CD4-positive, CD25-positive, alpha-beta regulatory T cell (primary cell): ENCODE data around the gene TNS1. TPM values are rescaled to one million over a fixed set of nuclear protein-coding genes. Genes with fewer than 3 reads are reported as not detected.
"Not testable (repeated sequence)": the region's sequence is repeated elsewhere in the genome, so short reads cannot be mapped to it uniquely, and the experiment has no call there.

Experiments
- ATAC-seq, 2 donors: fragments of 150-1000 bp; cut with Tn5 transposase; one replicate each; pipeline ENCODE4 v1.10.0; 2021; ENCODE audit warnings: low read depth in 2 of 2, moderate number of reproducible peaks in 2 of 2, moderate library complexity in 1 of 2
- DNase-seq, 3 donors: peaks; one replicate each; pipeline versions ENCODE4 v3.0.0 to v3.0.0-alpha.2; 2012 to 2022; ENCODE audit warnings: mixed read lengths in 1 of 3
- H3K27ac ChIP-seq: one replicate; pipeline ENCODE4 v1.7.0; 2013; ENCODE audit warnings: mild to moderate bottlenecking, low read length; ENCODE audit not compliant: insufficient read depth, poor library complexity, severe bottlenecking
- H3K27me3 ChIP-seq: one replicate; pipeline ENCODE4 v1.7.0; 2013; ENCODE audit warnings: low read length; ENCODE audit not compliant: control insufficient read depth, insufficient read depth
- H3K36me3 ChIP-seq: one replicate; pipeline ENCODE4 v1.7.0; 2013; ENCODE audit warnings: mild to moderate bottlenecking, low read length, moderate library complexity; ENCODE audit not compliant: control insufficient read depth, insufficient read depth
- H3K4me1 ChIP-seq: 2 replicates; pipeline ENCODE4 v1.7.0; 2013; ENCODE audit warnings: mild to moderate bottlenecking, low read length; ENCODE audit not compliant: insufficient read depth, control insufficient read depth, poor library complexity, severe bottlenecking
- H3K4me3 ChIP-seq: one replicate; pipeline ENCODE4 v1.7.0; 2013; ENCODE audit warnings: low read depth, mild to moderate bottlenecking, low read length, moderate library complexity
- H3K9me3 ChIP-seq, 2 experiments: 1 replicate in 1 of 2; 2 replicates in 1 of 2; pipeline ENCODE4 v1.7.0; 2013; ENCODE audit warnings: low read length in 2 of 2, mild to moderate bottlenecking in 1 of 2, moderate library complexity in 1 of 2; ENCODE audit not compliant: control insufficient read depth in 2 of 2
- H3K27ac Mint-ChIP-seq, 3 donors: one replicate each; pipeline ENCODE4 v1.8.0; 2020 to 2022; ENCODE audit warnings: mild to moderate bottlenecking in 3 of 3, mixed read lengths in 3 of 3, moderate library complexity in 2 of 3
- H3K27me3 Mint-ChIP-seq: one replicate; pipeline ENCODE4 v1.8.0; 2022; ENCODE audit warnings: mild to moderate bottlenecking, mixed read lengths
- H3K36me3 Mint-ChIP-seq: one replicate; pipeline ENCODE4 v1.8.0; 2020; ENCODE audit warnings: mixed read lengths
- H3K4me1 Mint-ChIP-seq, 4 donors: one replicate each; pipeline ENCODE4 v1.8.0; 2020 to 2022; ENCODE audit warnings: mixed read lengths in 4 of 4, mild to moderate bottlenecking in 1 of 4
- H3K4me3 Mint-ChIP-seq, 4 donors: one replicate each; pipeline ENCODE4 v1.8.0; 2020 to 2022; ENCODE audit warnings: mild to moderate bottlenecking in 4 of 4, mixed read lengths in 4 of 4, moderate library complexity in 3 of 4
- H3K9me3 Mint-ChIP-seq, 7 donors: one replicate each; pipeline ENCODE4 v1.8.0; 2020 to 2022; ENCODE audit warnings: mixed read lengths in 7 of 7, mild to moderate bottlenecking in 3 of 7, moderate library complexity in 2 of 7
- polyA plus RNA-seq, 4 donors: library from polyadenylated mRNA; unstranded; fragments of 300-500 nt; fragmentation: Illumina TruSeq; gene quantifications; one replicate each; pipeline ENCODE4 v1.2.3, GENCODE V29; 2021
- total RNA-seq: library from RNA; stranded (reverse); gene quantifications from one replicate; pipeline ENCODE4 v1.2.3, GENCODE V29; 2022

Gene TNS1
- total and polyA plus RNA-seq, 5 donors from 2014 or later, result 0.49 TPM; not detected in 4

DNA sequence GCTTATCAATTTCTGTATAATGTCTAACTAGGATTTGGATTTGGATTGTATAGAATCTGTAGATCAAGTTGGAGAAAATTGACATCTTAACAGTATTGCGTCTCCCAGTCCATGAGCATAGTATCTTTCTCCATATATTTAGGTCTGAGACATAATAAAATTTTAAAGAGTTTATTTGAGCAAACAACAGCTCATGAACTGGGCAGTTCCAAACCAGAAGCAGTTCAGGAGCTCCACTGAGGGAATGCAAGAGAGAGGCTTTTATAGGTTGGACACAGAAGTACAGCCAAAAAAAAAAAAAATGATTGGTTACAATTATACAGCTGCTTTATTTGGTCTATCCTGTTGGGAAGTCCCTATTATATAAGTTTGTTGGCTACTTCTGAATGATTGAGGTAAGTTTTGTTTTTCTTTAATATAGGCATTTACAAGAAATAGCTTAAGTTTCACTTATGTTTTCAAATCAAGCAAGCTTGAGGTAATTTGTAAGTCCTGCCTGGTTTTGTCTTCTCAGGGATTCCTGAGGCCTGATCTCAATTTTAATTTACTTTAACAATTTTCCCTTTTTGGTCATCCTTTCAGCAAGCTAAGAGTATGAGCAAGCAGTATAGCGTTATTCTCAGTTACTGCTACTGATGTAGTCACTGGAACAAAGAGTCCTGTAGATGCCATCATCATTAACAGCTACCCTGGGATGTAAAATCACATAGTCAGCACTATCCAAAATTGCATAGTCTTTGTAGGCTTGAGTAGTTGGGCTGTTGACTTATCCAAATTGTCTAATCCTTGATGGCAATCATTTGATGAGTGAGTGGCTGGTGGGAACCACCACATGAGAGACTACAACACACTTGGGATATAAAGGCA lies 38.7 kb upstream of the TNS1 start:
- DNase-seq (peak in 1 of 3 donors; percentile 13), ATAC-seq (no peak)
- Histone ChIP-seq H3K9me3 (no peaks in the 10 kb centered on the region), H3K27ac (no peak overlapping the region), H3K27me3 (peaks cover 3% of the 10 kb centered on the region), H3K4me3 (no peak overlapping the region), H3K4me1 (no peaks in the 10 kb centered on the region), H3K36me3 (no peaks in the 10 kb centered on the region)
- H3K9me3 Mint-ChIP-seq, result peaks cover 0 to 8% (median 5%) of the 10 kb centered on the region in 7 donors
- H3K4me3 Mint-ChIP-seq, result no peak overlapping the region
- no peak overlapping the region for H3K27ac Mint-ChIP-seq
- peaks cover 0 to 6% (median 2%) of the 10 kb centered on the region in 4 donors for H3K4me1 Mint-ChIP-seq
- no peaks in the 10 kb centered on the region for H3K36me3 Mint-ChIP-seq
- H3K27me3 Mint-ChIP-seq, result peaks cover 28% of the 10 kb centered on the region

GRCh38 chr2:218040883-218041282 lies 38.1 kb upstream of the TNS1 start:
- no peaks in the 10 kb centered on the region for H3K36me3 Mint-ChIP-seq

GRCh38 chr2:218039171-218039570 lies 36.4 kb upstream of the TNS1 start:
- peaks cover 17% of the 10 kb centered on the region for H3K27me3 Mint-ChIP-seq
- peaks cover 0 to 12% (median 4%) of the 10 kb centered on the region in 4 donors for H3K4me1 Mint-ChIP-seq
- no peak overlapping the region for H3K27ac Mint-ChIP-seq
- H3K4me3 Mint-ChIP-seq, result no peak overlapping the region
- H3K9me3 Mint-ChIP-seq, result peaks cover 0 to 1% (median 0%) of the 10 kb centered on the region in 7 donors
- H3K36me3 Mint-ChIP-seq, result no peaks in the 10 kb centered on the region
- Histone ChIP-seq H3K4me1 (peaks cover 5% of the 10 kb centered on the region), H3K4me3 (no peak overlapping the region), H3K36me3 (no peaks in the 10 kb centered on the region), H3K9me3 (no peaks in the 10 kb centered on the region), H3K27me3 (peaks cover 3% of the 10 kb centered on the region), H3K27ac (no peak overlapping the region)
- ATAC-seq (no peak), DNase-seq (no peak)

More at GRCh38 chr2:218040883-218041282, 38.1 kb upstream of the TNS1 start:
- H3K4me1 ChIP-seq, result no peaks in the 10 kb centered on the region
- DNase-seq, result no peak
- Mint-ChIP-seq H3K4me3 (no peak overlapping the region), H3K9me3 (peaks cover 0 to 8% (median 4%) of the 10 kb centered on the region in 7 donors), H3K4me1 (peaks cover 0 to 6% (median 2%) of the 10 kb centered on the region in 4 donors), H3K27ac (no peak overlapping the region), H3K27me3 (peaks cover 23% of the 10 kb centered on the region)
- no peak overlapping the region for H3K4me3 ChIP-seq
- H3K9me3 ChIP-seq, result no peaks in the 10 kb centered on the region
- H3K36me3 ChIP-seq, result no peaks in the 10 kb centered on the region
- H3K27ac ChIP-seq, result no peak overlapping the region
- peaks cover 3% of the 10 kb centered on the region for H3K27me3 ChIP-seq
- no peak for ATAC-seq

GRCh38 chr2:218036371-218036770 lies 33.6 kb upstream of the TNS1 start:
- Histone ChIP-seq H3K9me3 (no peaks in the 10 kb centered on the region), H3K4me3 (no peak overlapping the region), H3K4me1 (peaks cover 5% of the 10 kb centered on the region), H3K27ac (no peak overlapping the region), H3K27me3 (peaks cover 3% of the 10 kb centered on the region), H3K36me3 (no peaks in the 10 kb centered on the region)
- no peaks in the 10 kb centered on the region for H3K36me3 Mint-ChIP-seq
- H3K9me3 Mint-ChIP-seq, result peaks cover 0 to 1% (median 0%) of the 10 kb centered on the region in 7 donors
- peaks cover 0 to 11% (median 4%) of the 10 kb centered on the region in 4 donors for H3K4me1 Mint-ChIP-seq
- H3K27me3 Mint-ChIP-seq, result peaks cover 12% of the 10 kb centered on the region
- ATAC-seq (no peak), DNase-seq (no peak)
- peak overlapping the region in 1 of 3 donors; percentile 37 for H3K27ac Mint-ChIP-seq
- H3K4me3 Mint-ChIP-seq, result no peak overlapping the region

DNA sequence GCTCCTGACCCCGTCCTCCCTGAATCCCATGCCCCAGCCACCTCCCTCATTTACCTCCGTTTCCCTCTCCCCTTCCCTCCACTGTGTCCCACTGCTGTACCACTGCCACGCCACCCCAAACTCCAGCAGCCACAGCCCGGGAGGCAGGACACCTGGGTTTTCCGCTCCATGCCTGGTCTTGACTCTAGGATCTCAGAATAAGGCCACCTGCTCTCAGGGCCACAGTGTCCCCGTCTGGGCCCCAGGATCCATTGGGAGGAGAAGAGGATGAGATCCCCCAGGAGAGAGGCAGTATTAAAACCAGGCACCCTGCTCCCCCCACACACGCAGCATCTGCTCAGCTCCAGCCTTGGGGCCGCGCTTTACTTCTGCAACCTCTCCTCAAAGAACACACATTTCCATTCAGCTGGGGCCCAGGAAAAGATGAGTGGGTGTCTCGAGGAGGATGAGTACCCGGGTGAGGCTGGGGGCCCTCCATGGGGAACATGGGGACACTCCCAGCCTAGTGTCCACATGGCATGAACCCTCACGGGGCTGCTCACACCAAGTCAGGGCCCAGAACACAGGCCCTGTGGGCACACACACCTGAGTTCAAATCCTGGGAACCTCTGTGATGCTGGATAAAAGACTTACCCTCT lies 32.8 kb upstream of the TNS1 start:
- Histone ChIP-seq H3K36me3 (no peaks in the 10 kb centered on the region), H3K9me3 (no peaks in the 10 kb centered on the region), H3K27ac (no peak overlapping the region), H3K4me1 (peaks cover 5% of the 10 kb centered on the region), H3K27me3 (peaks cover 3% of the 10 kb centered on the region), H3K4me3 (no peak overlapping the region)
- H3K27me3 Mint-ChIP-seq, result peaks cover 12% of the 10 kb centered on the region
- H3K27ac Mint-ChIP-seq, result no peak overlapping the region
- ATAC-seq (no peak), DNase-seq (no peak)
- H3K4me3 Mint-ChIP-seq, result peak overlapping the region in 1 of 4 donors; percentile 44
- peaks cover 0 to 1% (median 0%) of the 10 kb centered on the region in 7 donors for H3K9me3 Mint-ChIP-seq
- no peaks in the 10 kb centered on the region for H3K36me3 Mint-ChIP-seq
- H3K4me1 Mint-ChIP-seq, result peaks cover 0 to 11% (median 4%) of the 10 kb centered on the region in 4 donors

DNA sequence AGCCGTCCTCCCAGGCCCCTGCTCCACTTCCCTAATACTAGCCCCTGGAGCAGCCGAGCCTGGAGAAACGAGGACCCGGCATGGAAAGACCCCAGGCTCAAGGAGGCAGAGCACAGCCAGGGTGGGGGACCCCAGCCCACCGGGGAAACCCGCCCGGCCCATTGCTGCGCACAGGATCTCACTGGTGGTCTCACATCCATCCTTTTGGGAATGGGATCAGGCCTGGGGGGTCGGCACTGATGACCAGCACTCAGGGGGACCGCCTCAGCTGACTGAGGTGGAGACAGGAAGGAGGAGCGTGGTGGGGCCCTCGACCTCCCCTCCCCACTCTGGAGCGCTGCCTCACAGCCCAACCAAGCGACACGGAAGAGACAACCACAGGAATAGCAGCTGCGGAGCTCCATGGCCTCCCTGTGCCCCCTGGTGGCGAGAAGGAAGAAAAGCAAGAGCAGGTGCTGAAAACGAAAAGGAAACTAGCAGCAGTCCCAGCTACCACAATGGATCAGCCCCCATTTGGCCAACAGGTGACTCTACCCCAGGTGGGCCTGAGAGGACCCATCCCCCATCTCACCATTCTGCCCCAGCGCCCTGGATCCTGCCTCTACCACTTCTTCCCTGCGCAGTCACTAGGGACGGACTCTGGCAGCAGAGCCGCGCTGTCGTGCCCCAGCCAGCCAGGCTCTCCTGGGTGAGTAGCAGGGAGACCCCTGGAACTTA lies 31.9 kb upstream of the TNS1 start:
- DNase-seq (peak; percentile 29 to 83 (median 67)), ATAC-seq (peak; percentile 79 to 82)
- Mint-ChIP-seq H3K4me3 (peak overlapping the region; percentile 26 to 81 (median 77)), H3K27me3 (peaks cover 12% of the 10 kb centered on the region), H3K27ac (peak overlapping the region in 2 of 3 donors; percentile 45 to 75), H3K4me1 (peaks cover 0 to 11% (median 4%) of the 10 kb centered on the region in 4 donors)
- H3K9me3 ChIP-seq, H3K9me3 Mint-ChIP-seq, H3K27me3 ChIP-seq, H3K4me3 ChIP-seq, H3K36me3 Mint-ChIP-seq, H3K4me1 ChIP-seq, H3K36me3 ChIP-seq, H3K27ac ChIP-seq: not testable (repeated sequence)

DNA sequence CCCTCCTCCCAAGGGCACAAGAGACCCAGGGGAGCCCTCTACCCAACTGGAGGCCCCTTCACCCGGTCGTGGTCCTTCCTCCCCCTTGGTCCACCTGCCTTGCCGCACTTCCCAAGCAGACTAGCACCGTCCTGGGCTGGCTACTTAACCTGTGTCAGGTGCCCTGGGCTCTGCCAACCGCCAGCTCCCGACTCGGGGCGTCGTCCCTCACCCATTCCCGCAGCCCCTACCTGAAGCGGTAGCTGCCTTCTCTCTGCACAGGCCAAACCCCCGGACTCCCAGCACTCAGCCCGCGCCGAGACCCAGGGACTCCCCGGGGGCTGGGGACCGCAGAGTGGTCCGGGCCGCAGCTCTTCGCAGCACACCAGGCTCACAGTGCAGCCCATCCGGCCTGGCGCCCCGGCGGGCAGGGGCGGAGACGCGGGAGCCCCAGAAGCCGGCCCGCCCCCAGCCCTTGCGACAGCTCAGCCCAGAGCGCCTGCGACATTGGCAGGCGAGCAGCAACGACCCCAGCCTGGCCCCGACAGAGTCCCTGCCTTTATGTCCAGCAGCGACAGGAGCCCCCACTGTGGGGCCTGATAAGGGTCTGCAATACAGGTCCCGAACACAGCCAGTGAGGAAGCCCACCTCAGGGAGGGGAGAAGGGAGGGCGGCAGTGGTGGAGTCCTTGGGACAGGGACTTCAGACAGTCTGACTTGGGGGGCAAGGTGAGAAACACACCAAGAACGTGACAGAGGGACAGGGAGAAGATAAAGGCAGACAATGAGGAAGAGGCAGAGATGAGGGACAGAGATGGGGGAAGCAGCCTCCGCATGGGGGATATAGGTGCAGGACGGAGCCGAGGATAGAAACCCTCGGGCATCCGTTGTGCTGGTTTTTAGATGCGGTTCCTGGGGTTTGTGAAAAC lies 31.0 kb upstream of the TNS1 start:
- ATAC-seq (no peak), DNase-seq (peak in 1 of 3 donors; percentile 12)
- H3K4me3 ChIP-seq, result peak overlapping the region; percentile 49
- peak overlapping the region in 3 of 4 donors; percentile 59 to 81 (median 80) for H3K4me3 Mint-ChIP-seq
- H3K27me3 ChIP-seq, result no peaks in the 10 kb centered on the region
- no peaks in the 10 kb centered on the region for H3K9me3 ChIP-seq
- H3K36me3 ChIP-seq, result no peaks in the 10 kb centered on the region
- no peak overlapping the region for H3K27ac ChIP-seq
- peaks cover 5% of the 10 kb centered on the region for H3K4me1 ChIP-seq
- no peaks in the 10 kb centered on the region for H3K36me3 Mint-ChIP-seq
- peaks cover 4% of the 10 kb centered on the region for H3K27me3 Mint-ChIP-seq
- peak overlapping the region in 1 of 3 donors; percentile 75 for H3K27ac Mint-ChIP-seq
- H3K9me3 Mint-ChIP-seq, result no peaks in the 10 kb centered on the region
- H3K4me1 Mint-ChIP-seq, result peaks cover 0 to 11% (median 2%) of the 10 kb centered on the region in 4 donors
